GM13976 (cell line): ENCODE measurements around the gene TIPIN.
"Not testable (repeated sequence)": the region's sequence is repeated elsewhere in the genome, so short reads cannot be mapped to it uniquely, and the experiment has no call there.

ENCODE experiments used
- DNase-seq: peaks from one replicate; pipeline ENCODE4 v3.0.0; 2012; ENCODE audit warnings: low spot score
- in situ Hi-C: fragments of 300-500 bp; cut with MboI; formaldehyde crosslinking; loops from one replicate; pipeline ENCODE4 v1.12.0; 2022; ENCODE audit warnings: low sequenced_read_pairs, mixed read lengths, inconsistent platforms; ENCODE audit not compliant: unreplicated experiment
- TF ChIP-seq, protein P1 (sequence below): IDR thresholded peaks from 2 replicates; pipeline ENCODE4 v1.5.1; 2012; ENCODE audit warnings: borderline replicate concordance, mild to moderate bottlenecking; ENCODE audit not compliant: insufficient read depth; ENCODE audit errors: extremely low read depth, missing control alignments, control extremely low read depth

TIPIN gene

DNA sequence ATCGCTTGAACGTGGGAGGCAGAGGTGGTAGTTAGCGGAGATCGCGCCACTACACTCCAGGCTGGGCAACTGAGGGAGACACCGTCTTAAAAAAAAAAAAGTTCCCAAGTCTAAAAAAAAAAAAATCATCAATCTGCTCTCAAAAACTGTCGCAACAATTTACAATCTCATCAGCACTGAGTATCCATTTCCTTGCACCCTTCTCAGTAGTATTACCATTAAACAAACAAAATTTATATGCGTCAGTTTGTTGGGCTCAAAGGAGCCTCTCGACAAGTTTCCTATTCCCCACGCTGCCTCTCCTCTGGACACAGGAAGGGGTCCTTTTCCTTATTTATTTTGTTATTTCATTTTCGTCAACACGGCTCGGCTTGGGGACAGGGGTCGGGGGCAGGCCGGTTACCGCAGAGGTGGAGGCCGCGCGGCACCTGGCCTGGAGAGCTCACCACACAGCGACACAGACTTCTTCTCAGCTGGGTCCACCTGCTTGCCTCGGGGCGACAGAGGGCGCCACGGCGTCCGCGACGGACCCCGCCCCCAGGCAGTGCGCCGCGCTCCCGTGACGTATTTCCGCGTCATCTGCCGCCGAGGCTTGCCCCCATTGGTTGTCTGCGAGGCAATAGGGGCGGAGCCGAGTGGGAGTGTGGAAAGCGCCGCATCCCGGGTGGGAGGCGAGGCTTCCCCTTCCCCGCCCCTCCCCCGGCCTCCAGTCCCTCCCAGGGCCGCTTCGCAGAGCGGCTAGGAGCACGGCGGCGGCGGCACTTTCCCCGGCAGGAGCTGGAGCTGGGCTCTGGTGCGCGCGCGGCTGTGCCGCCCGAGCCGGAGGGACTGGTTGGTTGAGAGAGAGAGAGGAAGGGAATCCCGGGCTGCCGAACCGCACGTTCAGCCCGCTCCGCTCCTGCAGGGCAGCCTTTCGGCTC, 30.0 kb upstream of the TIPIN start, which contains the start of gene MAP2K1:
TSS of gene MAP2K1 (plus strand) at position 709 of the 920 bp plus-strand sequence. CDS start 436 bp downstream, outside the sequence.
- DNase-seq, result peak; percentile 97

DNA sequence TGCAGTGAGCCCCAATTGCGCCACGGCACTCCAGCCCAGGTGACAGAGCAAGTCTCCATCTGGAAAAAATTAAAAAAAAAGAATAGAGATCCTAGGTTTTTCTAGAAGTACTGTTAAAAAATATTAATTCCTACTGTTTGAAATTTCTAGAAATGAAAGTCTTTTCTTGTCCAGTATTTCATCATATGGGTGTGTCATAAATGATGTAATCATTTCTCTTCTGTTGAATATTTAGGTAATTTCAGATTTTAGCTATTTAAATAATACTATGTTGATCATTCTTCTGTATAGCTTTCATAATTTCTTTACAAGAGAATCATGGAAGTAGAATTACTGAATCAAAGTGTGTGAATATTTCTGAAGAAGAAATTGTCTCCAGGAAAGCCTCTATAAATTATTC, 24.9 kb upstream of the TIPIN start:
- in situ Hi-C loops, result loop anchor here (10.0 kb wide), 1 partner anchor 113 kb away; the partner anchor contains the start of gene SNAPC5
- not testable (repeated sequence) for DNase-seq

More for the DNA sequence above, 30.0 kb upstream of the TIPIN start, which contains the start of gene MAP2K1:
- TF ChIP-seq, protein P1, sequence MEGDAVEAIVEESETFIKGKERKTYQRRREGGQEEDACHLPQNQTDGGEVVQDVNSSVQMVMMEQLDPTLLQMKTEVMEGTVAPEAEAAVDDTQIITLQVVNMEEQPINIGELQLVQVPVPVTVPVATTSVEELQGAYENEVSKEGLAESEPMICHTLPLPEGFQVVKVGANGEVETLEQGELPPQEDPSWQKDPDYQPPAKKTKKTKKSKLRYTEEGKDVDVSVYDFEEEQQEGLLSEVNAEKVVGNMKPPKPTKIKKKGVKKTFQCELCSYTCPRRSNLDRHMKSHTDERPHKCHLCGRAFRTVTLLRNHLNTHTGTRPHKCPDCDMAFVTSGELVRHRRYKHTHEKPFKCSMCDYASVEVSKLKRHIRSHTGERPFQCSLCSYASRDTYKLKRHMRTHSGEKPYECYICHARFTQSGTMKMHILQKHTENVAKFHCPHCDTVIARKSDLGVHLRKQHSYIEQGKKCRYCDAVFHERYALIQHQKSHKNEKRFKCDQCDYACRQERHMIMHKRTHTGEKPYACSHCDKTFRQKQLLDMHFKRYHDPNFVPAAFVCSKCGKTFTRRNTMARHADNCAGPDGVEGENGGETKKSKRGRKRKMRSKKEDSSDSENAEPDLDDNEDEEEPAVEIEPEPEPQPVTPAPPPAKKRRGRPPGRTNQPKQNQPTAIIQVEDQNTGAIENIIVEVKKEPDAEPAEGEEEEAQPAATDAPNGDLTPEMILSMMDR, result peak; percentile 91
- in situ Hi-C loops, result loop anchor here (10.0 kb wide), 1 partner anchor 108 kb away; the partner anchor contains the start of gene SNAPC5

DNA sequence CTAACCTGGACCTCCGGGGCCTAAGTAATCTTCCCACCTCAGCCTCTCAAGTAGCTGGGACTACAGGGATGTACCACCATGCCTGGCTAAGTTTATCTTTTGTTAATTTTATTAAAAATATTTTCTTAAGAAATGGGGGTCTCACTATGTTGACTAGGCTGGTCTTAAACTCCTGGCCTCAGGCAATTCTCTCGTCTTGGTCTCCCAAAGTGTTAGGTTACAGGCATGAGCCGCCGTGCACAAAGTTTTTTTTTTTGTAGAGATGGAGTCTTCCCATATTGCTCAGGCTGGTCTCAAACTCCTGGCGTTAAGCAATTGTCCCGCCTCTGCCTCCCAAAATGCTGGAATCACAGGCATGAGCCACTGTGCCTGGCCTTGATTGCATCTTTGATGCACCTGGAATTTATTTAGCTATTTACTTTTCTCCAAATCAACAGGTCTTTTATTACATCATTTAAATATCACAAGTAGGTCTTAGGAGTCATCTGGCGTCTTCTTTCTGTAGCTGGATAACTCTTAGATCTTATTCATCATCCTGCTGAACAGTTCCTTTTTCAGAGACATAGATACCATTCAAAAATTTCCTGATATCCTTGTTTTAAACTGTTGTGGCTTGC, 22.4 kb upstream of the TIPIN start:
- in situ Hi-C loops, result no loop called here
- TF ChIP-seq, protein P1, result no peak
- no peak for DNase-seq

DNA sequence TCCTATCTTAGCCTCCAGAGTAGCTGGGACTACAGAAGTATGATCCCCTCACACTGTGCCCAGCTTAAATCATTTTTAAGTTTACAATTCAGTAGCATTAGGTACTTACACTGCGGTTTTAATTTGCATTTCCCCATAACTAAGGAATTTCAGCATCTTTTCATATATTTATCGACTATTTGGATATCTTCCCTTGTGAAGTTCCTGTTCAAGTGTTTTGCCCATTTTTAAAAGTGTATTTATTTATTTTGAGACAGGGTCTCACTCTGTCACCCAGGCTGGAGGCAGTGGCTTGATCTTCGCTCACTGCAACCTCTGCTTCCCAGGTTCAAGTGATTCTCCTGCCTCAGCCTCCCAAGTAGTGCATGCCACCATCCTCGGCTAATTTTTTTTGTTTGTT, 17.7 kb upstream of the TIPIN start:
- no peak for DNase-seq
- TF ChIP-seq, protein P1, result no peak
- in situ Hi-C loops, result no loop called here

DNA sequence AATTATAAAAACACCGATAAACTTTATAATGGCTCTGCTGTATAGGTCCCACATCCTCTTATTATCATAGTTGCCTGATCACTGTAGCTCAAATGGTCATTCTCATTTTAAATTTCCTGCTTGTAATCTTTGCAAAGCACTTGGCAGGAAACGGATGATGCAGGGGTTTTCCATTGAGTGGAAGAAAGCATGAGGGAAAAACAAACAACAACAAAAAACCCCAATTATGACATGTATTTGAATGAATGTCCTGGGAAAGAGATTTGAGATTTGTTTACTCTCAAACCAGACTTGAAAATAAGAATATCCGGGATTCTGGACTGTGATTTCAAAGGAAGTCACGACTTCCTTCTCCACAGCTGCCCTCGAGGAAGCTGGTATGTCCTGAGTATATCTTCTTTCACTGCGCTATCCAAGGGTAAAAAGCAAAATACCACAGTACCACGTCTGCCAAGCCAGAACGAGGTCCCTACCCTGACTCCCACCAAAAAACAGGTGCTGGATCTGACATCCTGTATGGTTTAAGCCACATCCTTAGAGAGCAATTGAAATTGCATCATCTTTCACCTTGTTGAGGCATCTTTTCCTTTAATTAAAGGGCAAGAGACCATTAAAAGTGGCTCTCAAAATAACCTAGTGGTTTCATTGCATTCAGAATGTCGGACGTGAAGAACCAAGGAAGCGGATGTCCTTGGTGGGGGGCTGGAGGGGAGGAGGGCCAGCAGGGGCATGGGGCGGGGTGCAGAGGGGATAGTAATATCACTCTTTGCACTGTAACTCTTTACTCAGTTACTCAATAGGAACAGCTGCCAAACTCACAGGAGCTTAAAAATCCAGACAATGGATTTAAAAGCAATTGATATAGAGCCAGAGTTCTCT, 13.5 kb upstream of the TIPIN start:
- TF ChIP-seq, protein P1, result no peak
- in situ Hi-C loops, result no loop called here
- peak; percentile 66 for DNase-seq

DNA sequence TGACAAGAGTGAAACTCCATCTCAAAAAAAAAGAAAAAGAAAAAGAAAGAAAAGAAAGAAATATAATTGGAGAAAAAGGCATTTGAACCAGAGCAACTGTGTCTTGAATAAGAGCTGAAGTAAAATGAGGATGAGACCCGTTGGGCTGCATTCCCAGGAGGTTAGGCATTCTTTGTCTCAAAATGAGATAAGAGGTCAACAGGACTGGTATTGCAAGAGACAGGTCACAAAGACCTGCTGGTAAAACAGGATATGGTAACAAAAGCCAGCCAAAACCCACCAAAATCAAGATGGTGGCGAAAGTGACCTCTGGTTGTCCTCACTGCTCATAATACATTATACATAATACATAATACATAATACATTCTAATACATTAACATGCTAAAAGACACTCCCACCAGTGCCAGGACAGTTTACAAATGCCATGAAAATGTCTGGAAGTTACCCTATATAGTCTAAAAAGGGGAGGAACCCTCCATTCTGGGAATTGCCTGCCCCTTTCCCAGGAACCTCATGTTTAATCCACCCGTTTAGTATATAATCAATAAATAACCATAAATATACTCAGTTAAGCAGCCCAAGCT, 8.6 kb upstream of the TIPIN start:
- TF ChIP-seq, protein P1, result no peak
- no peak for DNase-seq
- in situ Hi-C loops, result no loop called here
